Endothelial cell of umbilical vein (primary cell): ENCODE measurements around the gene MTR. TPM values are rescaled to one million over a fixed set of nuclear protein-coding genes. Genes with fewer than 3 reads are reported as not detected.

ENCODE experiments used
- BruUV-seq: library from RNA; stranded (reverse); fragments of 400-500 nt; replicated peaks from 2 replicates; lab custom pipeline; 2021; lab: Mats Ljungman, UMichigan
- CTCF ChIA-PET: fragments of 300-600, 350-600 bp; sonication (Branson Sonifier 250); formaldehyde crosslinking; loops from one replicate; lab custom pipeline; 2021; ENCODE audit warnings: antibody characterized with exemption, inconsistent platforms; lab: Charles Lee
- POLR2A ChIA-PET: fragments of 300-600, 350-600 bp; sonication (Branson Sonifier 250); formaldehyde crosslinking; loops from one replicate; lab custom pipeline; 2021; ENCODE audit warnings: antibody characterized with exemption, inconsistent platforms; lab: Charles Lee
- DNase-seq: peaks from one replicate; pipeline ENCODE4 v3.0.0-alpha.2; 2011; ENCODE audit warnings: low read depth, low spot score
- FAIRE-seq: peaks from 2 replicates; lab custom pipeline; 2011; peaks lifted over from hg19 to GRCh38; lab: Jason Lieb, UNC
- H2AFZ ChIP-seq: 2 replicates; pipeline ENCODE4 v1.6.0; 2012; ENCODE audit warnings: low read depth, low read length, control low read depth, inconsistent platforms
- H3K27ac ChIP-seq: 2 replicates; pipeline ENCODE4 v1.5.1; 2011; ENCODE audit warnings: low read depth, mild to moderate bottlenecking, control low read depth, low read length, moderate library complexity; ENCODE audit not compliant: insufficient read depth
- H3K27me3 ChIP-seq, 2 experiments: 2 replicates each; pipeline versions ENCODE4 v1.6.0 to v1.6.1; 2011; ENCODE audit warnings: low read length in 2 of 2, mixed read lengths in 1 of 2; ENCODE audit not compliant: control insufficient read depth in 2 of 2, insufficient read depth in 2 of 2
- H3K36me3 ChIP-seq, 2 experiments: 2 replicates in 1 of 2; 3 replicates in 1 of 2; pipeline ENCODE4 v1.5.1; 2011; ENCODE audit warnings: low read length in 2 of 2, mild to moderate bottlenecking in 1 of 2, moderate library complexity in 1 of 2; ENCODE audit not compliant: control insufficient read depth in 2 of 2, insufficient read depth in 2 of 2; ENCODE audit errors: extremely low read depth in 1 of 2
- H3K4me1 ChIP-seq: 3 replicates; pipeline ENCODE4 v1.5.1; 2011; ENCODE audit warnings: mild to moderate bottlenecking, low read length; ENCODE audit not compliant: control insufficient read depth, insufficient read depth; ENCODE audit errors: extremely low read depth
- H3K4me2 ChIP-seq: 2 replicates; pipeline ENCODE4 v1.6.1; 2011; ENCODE audit warnings: low read length, control low read depth, mixed read lengths; ENCODE audit not compliant: insufficient read depth
- H3K4me3 ChIP-seq, 3 experiments: fragments of 200-600 bp in 1 of 3; sonication (generic), shearing (Covaris generic) in 1 of 3; replicated peaks in 1 of 3; 2 replicates each; pipeline ENCODE4 v1.5.1; 2011 to 2016; ENCODE audit warnings: control low read depth in 3 of 3, low read length in 3 of 3, mild to moderate bottlenecking in 2 of 3, inconsistent platforms in 1 of 3, low read depth in 1 of 3, moderate library complexity in 1 of 3; ENCODE audit not compliant: insufficient read depth in 1 of 3
- H3K79me2 ChIP-seq: 2 replicates; pipeline ENCODE4 v1.6.0; 2012; ENCODE audit warnings: low read length, inconsistent platforms; ENCODE audit not compliant: control insufficient read depth, insufficient read depth
- H3K9ac ChIP-seq: replicated peaks from 2 replicates; pipeline ENCODE3; 2011; ENCODE audit warnings: low read length, control low read depth; ENCODE audit not compliant: insufficient read depth; ENCODE audit errors: extremely low read depth
- H3K9me1 ChIP-seq: replicated peaks from 3 replicates; pipeline ENCODE4 v1.6.0; 2011; ENCODE audit warnings: mild to moderate bottlenecking, low read length; ENCODE audit not compliant: control insufficient read depth, insufficient read depth; ENCODE audit errors: extremely low read depth
- H3K9me3 ChIP-seq: replicated peaks from 2 replicates; pipeline ENCODE4 v1.5.1; 2012; ENCODE audit warnings: low read length, inconsistent platforms; ENCODE audit not compliant: control insufficient read depth, insufficient read depth
- H4K20me1 ChIP-seq: replicated peaks from 2 replicates; pipeline ENCODE3; 2011; ENCODE audit warnings: mild to moderate bottlenecking, low read length; ENCODE audit not compliant: control insufficient read depth, insufficient read depth; ENCODE audit errors: extremely low read depth
- EZH2 ChIP-seq: IDR thresholded peaks from 2 replicates; pipeline ENCODE4 v1.6.1; 2012; ENCODE audit warnings: borderline replicate concordance, low read depth, mild to moderate bottlenecking, moderate library complexity, low read length, inconsistent platforms; ENCODE audit not compliant: severe bottlenecking
- GATA2 ChIP-seq: IDR thresholded peaks from 2 replicates; pipeline ENCODE4 v1.7.0; 2011; ENCODE audit warnings: low read depth, mild to moderate bottlenecking, moderate library complexity, mixed read lengths, low read length; ENCODE audit not compliant: insufficient read length, insufficient read depth
- JUN ChIP-seq: IDR thresholded peaks from 2 replicates; pipeline ENCODE4 v1.6.1; 2011; ENCODE audit warnings: borderline replicate concordance, low read depth; ENCODE audit not compliant: insufficient read length, insufficient read depth
- MYC ChIP-seq: IDR thresholded peaks from one replicate; pipeline ENCODE4 v1.6.1; 2011; ENCODE audit warnings: mild to moderate bottlenecking, low read depth, low read length
- POLR2A ChIP-seq: IDR thresholded peaks from 2 replicates; pipeline ENCODE4 v1.6.1; 2012; ENCODE audit warnings: low read depth, mild to moderate bottlenecking, control low read depth, low read length
- POLR2AphosphoS5 ChIP-seq: IDR thresholded peaks from 2 replicates; pipeline ENCODE4 v1.6.1; 2012; ENCODE audit warnings: low read depth, mild to moderate bottlenecking, control low read depth, low read length, moderate library complexity; ENCODE audit not compliant: insufficient read depth
- dilution Hi-C: fragments of 300-500 bp; cut with MboI; formaldehyde crosslinking; loops from one replicate; pipeline ENCODE4 v1.15.0; 2019; ENCODE audit warnings: low sequenced_read_pairs; ENCODE audit not compliant: extremely low pct_ligation_motif_present
- intact Hi-C: fragments of 100-400 bp; cut with micrococcal nuclease; formaldehyde crosslinking; loops from one replicate; pipeline ENCODE4 v1.10.0; 2022
- polyA plus RNA-seq, 4 experiments: library from polyadenylated mRNA; depleted of rRNA in 3 of 4; stranded (reverse) in 3 of 4; unstranded in 1 of 4; fragments of >200 nt; gene quantifications; 2 replicates each; pipeline versions ENCODE4 v1.2.1 to v1.2.3, GENCODE V29; 2011 to 2012; ENCODE audit warnings: missing spikeins in 1 of 4
- total RNA-seq: library from RNA; stranded (reverse); gene quantifications from 2 replicates; pipeline ENCODE4 v1.2.3, GENCODE V29; 2021
- TF ChIP-seq, protein P1 (sequence below): IDR thresholded peaks from 2 replicates; pipeline ENCODE4 v1.6.1; 2011; ENCODE audit not compliant: insufficient read depth, insufficient read length
- TF ChIP-seq, protein P2 (sequence below), 2 donors: IDR thresholded peaks; 1 replicate in 1 of 2; 2 replicates in 1 of 2; pipeline ENCODE4 v1.5.1; 2011; ENCODE audit warnings: low read length in 2 of 2, mild to moderate bottlenecking in 2 of 2, moderate library complexity in 2 of 2, control low read depth in 1 of 2, inconsistent platforms in 1 of 2, low read depth in 1 of 2; ENCODE audit not compliant: insufficient read depth in 1 of 2; ENCODE audit errors: extremely low read depth in 1 of 2

MTR gene
- total and polyA plus RNA-seq, 2 donors (not counting 3 experiments of a cell fraction or from before 2014, with no cell fraction given), result 6.7 to 45.2 TPM

DNA sequence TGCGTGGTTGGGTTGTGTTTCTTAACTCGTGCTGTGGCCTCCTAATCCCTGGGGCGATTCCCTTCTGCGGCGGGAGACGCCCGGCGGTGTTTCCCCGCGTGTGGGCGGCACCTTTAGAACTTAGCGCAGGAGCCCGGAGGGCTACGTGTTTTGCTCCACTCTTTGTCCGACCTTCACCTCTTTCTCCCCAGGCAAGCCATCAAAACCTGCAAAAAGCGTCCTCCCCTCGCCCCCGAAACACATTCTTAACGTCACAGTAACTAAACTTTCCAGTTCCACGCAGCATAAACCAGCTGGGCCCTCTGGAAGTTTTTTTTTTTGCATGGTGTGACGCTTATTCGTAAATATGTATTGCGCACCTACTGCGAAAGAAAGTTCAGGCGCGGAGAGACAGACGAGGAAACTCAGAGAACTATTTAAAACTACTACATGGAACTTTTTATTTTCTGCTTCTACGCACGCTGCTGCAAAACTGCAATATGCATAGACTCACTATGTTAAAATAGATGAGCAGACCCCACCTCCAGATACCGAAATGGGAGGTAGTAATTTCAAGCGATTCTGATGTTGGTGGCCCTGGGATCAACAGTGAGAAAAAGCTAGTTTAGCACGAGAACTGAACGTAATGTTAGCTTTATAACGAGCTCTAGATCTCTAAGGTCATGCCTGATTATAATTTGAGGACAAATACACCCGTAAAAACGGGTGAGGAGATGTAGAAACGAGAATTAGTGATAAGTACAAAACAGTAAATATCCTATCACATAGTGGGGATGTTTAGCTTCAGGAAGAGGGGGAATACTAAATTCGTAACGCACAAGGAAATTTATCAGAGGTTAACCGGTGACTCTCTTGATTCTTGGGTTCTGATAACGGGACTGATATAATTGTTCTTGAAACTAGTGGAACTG, 920 bp downstream of the MTR start:
- no TSS peak for BruUV-seq
- dilution Hi-C loops, result no loop called here
- FAIRE-seq (peak; percentile 76), DNase-seq (peak; percentile 64)
- H4K20me1 ChIP-seq, result no peaks in the 10 kb centered on the region
- no peaks in the 10 kb centered on the region for H3K27me3 ChIP-seq
- H3K4me3 ChIP-seq, result peak overlapping the region; percentile 50 to 92 (median 85)
- POLR2A ChIA-PET, result interaction anchor here (0.6 to 1.0 kb wide), 2 partner anchors 191 to 215 kb away, joined by 3 to 4 read pairs; partner anchors contain the start of gene HEATR1
- H3K4me2 ChIP-seq, result peak overlapping the region; percentile 98
- intact Hi-C loops, result loop anchor here (1.0 to 5.0 kb wide), 7 partner anchors 62 to 654 kb away; partner anchors contain the start of genes ACTN2, ERO1B, GPR137B and HEATR1
- H3K9ac ChIP-seq, result peak overlapping the region; percentile 68
- peak overlapping the region; percentile 39 for H3K27ac ChIP-seq
- no peaks in the 10 kb centered on the region for H3K36me3 ChIP-seq
- H3K9me1 ChIP-seq, result no peaks in the 10 kb centered on the region
- CTCF ChIA-PET, result interaction anchor here (1.5 to 2.5 kb wide), 4 partner anchors 36 to 191 kb away, joined by 3 to 21 read pairs (median 13); partner anchors contain the start of gene HEATR1
- peak overlapping the region; percentile 81 for H2AFZ ChIP-seq
- peaks cover 32% of the 10 kb centered on the region for H3K79me2 ChIP-seq
- TF ChIP-seq GATA2, result peak; percentile 31
- TF ChIP-seq JUN, result no peak
- H3K9me3 ChIP-seq, result no peaks in the 10 kb centered on the region
- peaks cover 11% of the 10 kb centered on the region for H3K4me1 ChIP-seq

DNA sequence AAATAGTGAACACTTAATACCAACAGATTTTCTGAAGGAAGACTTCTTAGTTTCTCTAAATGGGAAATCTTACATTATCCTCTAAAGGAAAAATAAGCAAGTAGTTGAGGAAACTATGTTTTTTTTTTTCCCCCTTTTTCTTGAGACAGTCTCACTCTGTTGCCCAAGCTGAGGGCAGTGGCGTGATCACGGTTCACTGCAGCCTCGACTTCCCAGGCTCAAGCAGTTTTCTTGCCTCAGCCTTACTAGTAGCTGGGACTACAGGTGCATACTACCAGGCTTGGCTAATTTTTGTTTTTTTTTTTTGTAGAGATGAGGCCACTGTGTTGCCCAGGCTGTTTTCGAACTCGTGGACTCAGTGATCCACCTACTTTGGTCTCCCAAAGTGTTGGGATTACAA, 3.9 kb downstream of the MTR start:
- H4K20me1 ChIP-seq, result no peaks in the 10 kb centered on the region
- POLR2A ChIA-PET, result no interaction called here
- DNase-seq (no peak), FAIRE-seq (no peak)
- no peak overlapping the region for H3K4me2 ChIP-seq
- TF ChIP-seq, protein P1, sequence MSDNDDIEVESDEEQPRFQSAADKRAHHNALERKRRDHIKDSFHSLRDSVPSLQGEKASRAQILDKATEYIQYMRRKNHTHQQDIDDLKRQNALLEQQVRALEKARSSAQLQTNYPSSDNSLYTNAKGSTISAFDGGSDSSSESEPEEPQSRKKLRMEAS, result no peak
- no peak for TF ChIP-seq MYC
- no peak for TF ChIP-seq POLR2AphosphoS5
- no peak for TF ChIP-seq POLR2A
- TF ChIP-seq GATA2, result no peak
- TF ChIP-seq EZH2, result no peak
- TF ChIP-seq JUN, result no peak
- TF ChIP-seq, protein P2, sequence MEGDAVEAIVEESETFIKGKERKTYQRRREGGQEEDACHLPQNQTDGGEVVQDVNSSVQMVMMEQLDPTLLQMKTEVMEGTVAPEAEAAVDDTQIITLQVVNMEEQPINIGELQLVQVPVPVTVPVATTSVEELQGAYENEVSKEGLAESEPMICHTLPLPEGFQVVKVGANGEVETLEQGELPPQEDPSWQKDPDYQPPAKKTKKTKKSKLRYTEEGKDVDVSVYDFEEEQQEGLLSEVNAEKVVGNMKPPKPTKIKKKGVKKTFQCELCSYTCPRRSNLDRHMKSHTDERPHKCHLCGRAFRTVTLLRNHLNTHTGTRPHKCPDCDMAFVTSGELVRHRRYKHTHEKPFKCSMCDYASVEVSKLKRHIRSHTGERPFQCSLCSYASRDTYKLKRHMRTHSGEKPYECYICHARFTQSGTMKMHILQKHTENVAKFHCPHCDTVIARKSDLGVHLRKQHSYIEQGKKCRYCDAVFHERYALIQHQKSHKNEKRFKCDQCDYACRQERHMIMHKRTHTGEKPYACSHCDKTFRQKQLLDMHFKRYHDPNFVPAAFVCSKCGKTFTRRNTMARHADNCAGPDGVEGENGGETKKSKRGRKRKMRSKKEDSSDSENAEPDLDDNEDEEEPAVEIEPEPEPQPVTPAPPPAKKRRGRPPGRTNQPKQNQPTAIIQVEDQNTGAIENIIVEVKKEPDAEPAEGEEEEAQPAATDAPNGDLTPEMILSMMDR (IDR thresholded peaks at IDR 0.05; ENCODE audit: extremely low read depth in 1 of 2, insufficient read depth in 1 of 2, low read depth in 1 of 2, low read length in 2 of 2), result no peak
- peaks cover 41% of the 10 kb centered on the region for H3K79me2 ChIP-seq
- H3K9ac ChIP-seq, result no peak overlapping the region
- no peaks in the 10 kb centered on the region for H3K9me3 ChIP-seq
- dilution Hi-C loops, result no loop called here
- no peaks in the 10 kb centered on the region for H3K9me1 ChIP-seq
- no peak overlapping the region for H3K4me3 ChIP-seq
- CTCF ChIA-PET, result no interaction called here
- BruUV-seq, result no TSS peak
- H3K27me3 ChIP-seq, result no peaks in the 10 kb centered on the region
- no peak overlapping the region for H3K27ac ChIP-seq
- peaks cover 11% of the 10 kb centered on the region for H3K4me1 ChIP-seq
- intact Hi-C loops, result loop anchor here (5.0 kb wide), 2 partner anchors 517 to 657 kb away; partner anchors contain the start of genes ERO1B and GPR137B
- peaks cover under 1 to 3% of the 10 kb centered on the region in 2 experiments for H3K36me3 ChIP-seq
- H2AFZ ChIP-seq, result no peak overlapping the region
